ENCODE measurements around the gene TAOK1. TPM values are rescaled to one million over a fixed set of nuclear protein-coding genes. Genes with fewer than 3 reads are reported as not detected.
A peak's percentile ranks its signal among the peaks of the same experiment; 100 is the strongest.

TAOK1 gene
- total and polyA plus RNA-seq, 9 donors = 15.6 to 36.2 (median 32.9) TPM

DNA sequence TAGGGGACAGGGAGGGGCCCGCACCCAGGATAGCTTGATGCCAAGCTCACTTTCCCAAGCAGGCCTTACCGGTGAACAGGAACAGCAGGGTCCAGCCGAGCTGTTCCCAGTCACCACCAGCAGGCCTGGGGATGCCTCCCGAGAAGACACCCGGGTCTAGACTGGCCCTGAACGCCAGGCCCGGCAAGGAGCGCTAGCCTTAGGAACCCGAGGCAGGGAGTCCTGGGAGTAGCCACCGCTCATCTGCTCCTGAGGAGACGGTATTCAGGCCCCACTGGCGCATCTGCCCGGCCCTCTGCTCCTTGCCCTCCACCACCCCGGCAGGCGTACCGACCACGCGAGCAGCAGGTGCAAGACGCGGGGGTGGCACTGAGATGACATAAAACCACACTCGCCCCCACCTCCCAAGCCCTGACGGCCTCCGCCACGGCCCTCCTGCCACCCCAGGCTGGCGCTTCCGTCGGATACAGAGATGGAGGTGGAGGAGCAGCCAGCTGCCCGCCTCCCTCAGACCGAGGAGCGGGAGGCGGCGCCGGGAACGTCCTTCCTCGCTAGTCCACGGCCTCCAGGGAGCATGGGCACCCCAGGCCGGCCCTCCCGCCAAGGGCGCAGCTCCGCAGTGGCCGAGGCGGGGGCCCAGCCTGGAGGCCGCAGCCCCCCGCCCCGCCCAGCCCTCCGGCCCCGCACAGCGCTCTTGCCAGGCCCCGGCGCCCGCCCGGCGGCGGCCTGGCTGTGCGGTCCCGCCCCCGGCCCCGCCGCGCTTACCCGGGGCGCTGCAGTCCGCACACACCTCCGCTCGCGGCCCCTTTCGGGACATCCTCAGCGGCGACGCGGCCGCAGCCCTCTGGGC lies 198.6 kb downstream of the TAOK1 start:
- under 1% methylated on average over 61 of the region's 72 CpGs for WGBS (ENCODE audit: insufficient coverage)
- Histone ChIP-seq H3K27ac (ENCODE audit: low read length) (peak overlapping the region; percentile 82), H3K9me3 (replicated peaks; ENCODE audit: control insufficient read depth, low read depth, low read length) (no peaks in the 10 kb centered on the region), H3K27me3 (ENCODE audit: control insufficient read depth, insufficient read depth, low read length) (peaks cover 2% of the 10 kb centered on the region), H3K4me1 (ENCODE audit: control insufficient read depth, insufficient read depth, low read length) (peaks cover 78% of the 10 kb centered on the region), H3K36me3 (ENCODE audit: control insufficient read depth, insufficient read depth, low read length) (peaks cover 12% of the 10 kb centered on the region), H3K4me3 (ENCODE audit: low read length) (peak overlapping the region; percentile 67)
- peak; percentile 45 for DNase-seq

DNA sequence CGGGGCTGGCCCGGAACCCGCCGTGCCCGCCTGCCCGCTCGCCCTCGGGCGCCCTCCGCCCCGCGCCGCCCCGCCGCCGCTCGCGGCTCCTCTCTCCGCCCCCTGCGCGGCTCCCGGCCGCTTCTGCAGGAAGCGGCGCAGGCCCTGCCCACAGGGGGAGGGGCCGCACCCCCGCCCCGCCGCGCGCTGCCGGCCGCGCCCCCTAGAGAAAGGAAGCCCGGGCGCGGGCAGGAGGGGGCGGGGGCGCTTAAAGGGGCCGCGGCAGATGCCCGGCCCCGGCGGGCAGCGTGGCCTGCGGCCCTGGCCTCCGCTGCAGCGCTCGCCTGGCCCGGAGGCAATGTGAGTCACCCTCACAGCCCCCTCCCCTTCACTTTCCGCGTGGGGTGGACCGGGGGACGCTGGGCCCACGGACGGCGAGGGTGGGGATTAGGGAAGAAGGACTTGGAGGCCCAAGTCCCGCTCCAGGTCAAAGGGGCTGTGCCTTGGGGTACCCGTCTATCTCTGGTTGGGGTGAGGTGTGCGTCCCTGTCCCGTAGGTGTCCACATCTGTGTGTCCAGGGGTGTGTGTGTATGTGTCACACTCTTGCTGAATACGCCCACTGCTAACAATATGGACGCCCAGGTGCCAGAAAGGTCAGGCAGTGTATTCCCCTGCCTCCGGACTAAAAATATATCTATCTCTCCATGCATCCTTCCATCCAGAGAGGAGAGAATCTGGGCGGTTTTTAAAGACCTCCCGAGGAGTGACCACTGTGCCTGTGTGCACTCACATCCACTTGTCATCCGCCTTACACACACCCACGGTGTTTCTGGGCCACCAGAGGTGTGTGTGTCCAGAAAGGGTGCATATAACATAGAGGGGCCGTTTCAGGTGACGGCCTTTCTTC lies 199.6 kb downstream of the TAOK1 start, which contains the start of gene GIT1:
Gene GIT1, minus strand, starts transcription at position 125 of the 887 bp plus-strand sequence. CDS start 270 bp downstream, outside the sequence.
- peak within 1 kb of the TSS; percentile 67 for H3K4me3 ChIP-seq (ENCODE audit: low read length)
- H3K27me3 ChIP-seq (ENCODE audit: control insufficient read depth, insufficient read depth, low read length) = peaks cover 8% of the 10 kb centered on the region
- DNase-seq = peak; percentile 96
- peaks cover 78% of the 10 kb centered on the region for H3K4me1 ChIP-seq (ENCODE audit: control insufficient read depth, insufficient read depth, low read length)
- H3K36me3 ChIP-seq (ENCODE audit: control insufficient read depth, insufficient read depth, low read length) = peaks cover 8% of the 10 kb centered on the region
- peak within 1 kb of the TSS; percentile 89 for H3K27ac ChIP-seq (ENCODE audit: low read length)
- H3K9me3 ChIP-seq (replicated peaks; ENCODE audit: control insufficient read depth, low read depth, low read length) = no peaks in the 10 kb centered on the region
- 1% methylated on average over 51 of the region's 70 CpGs for WGBS (ENCODE audit: insufficient coverage)

DNA sequence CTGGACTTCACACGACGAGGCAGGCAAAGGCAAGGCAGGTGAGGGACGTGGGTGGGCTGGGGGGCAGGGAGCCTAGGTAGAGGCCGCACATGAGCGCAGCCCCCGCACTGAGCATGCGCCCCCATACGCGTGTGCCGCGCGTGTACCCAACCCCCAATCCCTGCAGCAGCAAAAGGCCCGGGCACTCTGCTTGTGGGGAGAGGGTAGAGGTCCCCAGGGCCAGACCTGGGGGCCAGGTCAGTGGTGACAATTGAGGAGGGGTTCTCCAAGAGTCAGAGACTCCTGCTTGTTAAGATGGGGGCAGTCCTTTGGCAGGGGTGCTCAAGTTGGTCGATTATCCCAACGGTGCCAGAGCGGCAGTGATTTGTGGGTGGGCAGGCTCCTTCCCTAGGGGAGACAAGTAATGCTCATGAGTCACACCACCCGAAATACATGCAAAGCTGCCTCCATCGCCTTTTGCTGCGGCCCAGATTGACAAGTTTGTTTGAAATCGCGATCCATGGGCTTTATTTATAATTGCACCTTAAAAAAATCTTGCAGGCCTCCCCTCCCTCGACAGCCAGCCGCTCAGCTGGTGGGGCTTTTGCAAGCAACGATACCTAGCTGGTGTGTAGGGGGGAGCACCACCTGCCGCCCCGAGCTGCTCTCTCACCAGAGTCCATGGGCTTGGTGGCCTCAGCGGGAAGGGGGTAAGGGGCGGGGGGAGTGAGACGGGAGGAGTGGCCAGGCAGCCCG lies 200.4 kb downstream of the TAOK1 start:
- H3K36me3 ChIP-seq (ENCODE audit: control insufficient read depth, insufficient read depth, low read length) = peaks cover 5% of the 10 kb centered on the region
- H3K4me3 ChIP-seq (ENCODE audit: low read length) = peak overlapping the region; percentile 54
- no peaks in the 10 kb centered on the region for H3K9me3 ChIP-seq (replicated peaks; ENCODE audit: control insufficient read depth, low read depth, low read length)
- peaks cover 77% of the 10 kb centered on the region for H3K4me1 ChIP-seq (ENCODE audit: control insufficient read depth, insufficient read depth, low read length)
- peaks cover 8% of the 10 kb centered on the region for H3K27me3 ChIP-seq (ENCODE audit: control insufficient read depth, insufficient read depth, low read length)
- WGBS (ENCODE audit: insufficient coverage) = 14% methylated on average over 10 of the region's 30 CpGs
- peak overlapping the region; percentile 89 for H3K27ac ChIP-seq (ENCODE audit: low read length)
- DNase-seq = no peak

DNA sequence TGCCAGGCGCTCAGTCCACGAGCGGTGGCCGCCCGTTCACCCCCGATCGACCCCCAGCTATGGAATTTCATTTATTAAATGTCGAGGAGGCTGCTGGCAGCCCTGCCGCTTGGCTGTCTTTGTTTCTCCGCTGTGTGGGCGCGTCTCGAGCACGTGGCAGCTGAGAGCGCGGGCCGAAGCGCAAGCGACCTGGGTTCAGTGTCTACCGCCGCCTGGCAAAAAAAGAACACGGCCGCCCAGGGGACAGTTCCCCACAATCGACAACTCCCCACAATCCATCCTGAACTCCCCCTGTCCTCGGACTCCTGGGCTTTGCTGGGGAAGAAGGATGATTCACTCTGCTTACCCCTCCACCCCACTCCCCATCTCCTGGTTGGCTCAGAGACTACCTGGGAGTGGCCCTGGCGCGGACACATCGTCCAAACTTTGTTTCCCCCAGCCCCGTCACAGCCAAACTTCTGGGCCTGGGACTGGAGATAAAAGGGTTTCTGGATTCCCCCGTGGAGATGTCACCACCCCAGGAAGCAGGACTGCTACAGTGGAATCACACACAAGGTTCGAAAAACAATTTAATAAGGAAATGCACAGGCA lies 201.1 kb downstream of the TAOK1 start:
- Histone ChIP-seq H3K4me3 (ENCODE audit: low read length) (peak overlapping the region; percentile 54), H3K27ac (ENCODE audit: low read length) (peak overlapping the region; percentile 89), H3K9me3 (replicated peaks; ENCODE audit: control insufficient read depth, low read depth, low read length) (no peaks in the 10 kb centered on the region), H3K27me3 (ENCODE audit: control insufficient read depth, insufficient read depth, low read length) (peaks cover 8% of the 10 kb centered on the region), H3K36me3 (ENCODE audit: control insufficient read depth, insufficient read depth, low read length) (peaks cover 4% of the 10 kb centered on the region), H3K4me1 (ENCODE audit: control insufficient read depth, insufficient read depth, low read length) (peaks cover 79% of the 10 kb centered on the region)
- peak; percentile 85 for DNase-seq
- 0% methylated on average over 15 of the region's 31 CpGs for WGBS (ENCODE audit: insufficient coverage)

DNA sequence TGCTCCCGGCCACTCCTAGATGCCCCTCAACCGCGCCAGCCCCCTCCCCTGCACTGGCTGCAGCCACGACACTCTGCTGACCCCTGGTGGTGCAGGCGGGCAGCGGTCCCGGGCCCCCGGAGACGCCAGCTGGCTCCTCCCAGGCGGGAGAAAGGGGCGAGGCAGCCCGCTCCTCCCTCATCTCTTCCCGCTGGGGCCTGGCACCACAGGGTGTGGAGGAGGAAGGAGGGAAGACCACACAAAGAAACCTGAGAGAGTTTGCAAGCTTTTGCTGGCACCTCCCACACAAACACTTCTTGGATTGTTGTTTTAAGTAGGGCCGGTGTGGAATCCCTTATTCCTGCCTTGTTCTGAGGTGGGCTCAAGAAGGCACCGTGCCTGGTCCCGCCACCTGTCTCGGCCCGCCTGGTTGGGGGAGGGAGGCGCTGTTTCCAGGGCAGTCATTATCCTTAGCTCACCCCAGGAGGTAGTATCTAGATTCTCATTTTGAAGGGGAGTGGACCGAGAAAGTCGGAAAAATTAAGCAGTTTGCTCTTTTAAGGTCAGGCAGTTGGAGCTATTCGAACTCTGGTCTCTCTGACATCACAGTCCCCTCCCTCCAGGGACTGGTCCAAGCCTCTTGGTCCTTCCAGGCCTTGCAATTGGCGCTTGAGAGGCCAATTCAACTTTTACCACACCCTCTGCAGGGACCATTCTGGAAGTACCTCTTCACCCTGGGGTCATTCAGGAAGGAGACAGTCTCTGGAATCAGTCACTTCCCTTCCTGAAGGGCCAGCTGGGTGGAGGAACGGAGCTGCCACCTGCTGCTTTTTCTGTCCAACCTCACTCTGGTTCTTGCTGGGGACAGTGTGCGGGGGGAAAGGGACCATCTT lies 201.8 kb downstream of the TAOK1 start:
- 5% methylated on average over 11 of the region's 25 CpGs for WGBS (ENCODE audit: insufficient coverage)
- peak; percentile 93 for DNase-seq
- Histone ChIP-seq H3K27me3 (ENCODE audit: control insufficient read depth, insufficient read depth, low read length) (peaks cover 8% of the 10 kb centered on the region), H3K36me3 (ENCODE audit: control insufficient read depth, insufficient read depth, low read length) (peaks cover under 1% of the 10 kb centered on the region), H3K4me1 (ENCODE audit: control insufficient read depth, insufficient read depth, low read length) (peaks cover 81% of the 10 kb centered on the region), H3K4me3 (ENCODE audit: low read length) (peak overlapping the region; percentile 54), H3K27ac (ENCODE audit: low read length) (peak overlapping the region; percentile 89), H3K9me3 (replicated peaks; ENCODE audit: control insufficient read depth, low read depth, low read length) (no peaks in the 10 kb centered on the region)

DNA sequence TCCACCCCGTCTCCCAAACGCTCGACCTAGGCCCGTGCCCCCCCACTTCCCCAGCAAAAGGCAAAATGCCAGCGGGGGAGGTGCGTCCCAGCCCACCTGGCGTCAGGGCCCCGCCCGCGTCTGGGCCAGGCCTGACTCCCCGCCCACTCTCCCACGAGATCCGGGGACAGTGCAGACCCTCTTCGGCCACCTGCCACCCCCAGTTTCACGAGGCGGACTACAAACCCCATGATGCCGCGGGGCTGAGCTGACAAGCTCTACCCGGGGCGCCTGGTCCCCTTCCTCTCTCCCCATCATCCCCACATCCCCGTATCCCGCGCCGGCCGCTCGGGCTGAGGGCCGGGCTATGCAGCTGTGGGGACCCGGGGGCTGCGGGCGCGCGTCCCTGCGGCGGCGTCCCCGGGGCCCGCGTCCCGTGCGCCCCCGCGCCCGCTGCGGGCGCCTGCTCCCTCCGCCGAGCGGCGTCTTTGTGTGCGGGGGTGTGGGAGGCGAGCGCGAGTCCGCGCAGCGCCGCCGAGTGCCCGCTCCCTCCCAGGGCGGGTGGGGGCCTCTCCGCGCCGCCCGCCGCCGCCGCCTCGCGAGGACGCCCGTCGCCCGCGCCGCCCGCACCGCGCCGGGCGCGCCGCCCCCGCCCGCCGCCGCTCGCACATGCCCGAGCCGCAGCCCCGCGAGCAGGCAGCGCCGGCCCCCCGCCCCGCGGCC lies 202.8 kb downstream of the TAOK1 start, which contains the start of gene ANKRD13B:
Gene ANKRD13B, plus strand, starts transcription at position 283 of the 702 bp plus-strand sequence. CDS start 490 bp downstream, outside the sequence.
- Histone ChIP-seq H3K4me3 (ENCODE audit: low read length) (peak within 1 kb of the TSS; percentile 58), H3K27me3 (ENCODE audit: control insufficient read depth, insufficient read depth, low read length) (peaks cover 8% of the 10 kb centered on the region), H3K9me3 (replicated peaks; ENCODE audit: control insufficient read depth, low read depth, low read length) (no peaks in the 10 kb centered on the region), H3K27ac (ENCODE audit: low read length) (peak within 1 kb of the TSS; percentile 89), H3K36me3 (ENCODE audit: control insufficient read depth, insufficient read depth, low read length) (no peaks in the 10 kb centered on the region), H3K4me1 (ENCODE audit: control insufficient read depth, insufficient read depth, low read length) (peaks cover 80% of the 10 kb centered on the region)
- DNase-seq = peak; percentile 74
- WGBS (ENCODE audit: insufficient coverage) = under 1% methylated on average over 95 of the region's 96 CpGs

DNA sequence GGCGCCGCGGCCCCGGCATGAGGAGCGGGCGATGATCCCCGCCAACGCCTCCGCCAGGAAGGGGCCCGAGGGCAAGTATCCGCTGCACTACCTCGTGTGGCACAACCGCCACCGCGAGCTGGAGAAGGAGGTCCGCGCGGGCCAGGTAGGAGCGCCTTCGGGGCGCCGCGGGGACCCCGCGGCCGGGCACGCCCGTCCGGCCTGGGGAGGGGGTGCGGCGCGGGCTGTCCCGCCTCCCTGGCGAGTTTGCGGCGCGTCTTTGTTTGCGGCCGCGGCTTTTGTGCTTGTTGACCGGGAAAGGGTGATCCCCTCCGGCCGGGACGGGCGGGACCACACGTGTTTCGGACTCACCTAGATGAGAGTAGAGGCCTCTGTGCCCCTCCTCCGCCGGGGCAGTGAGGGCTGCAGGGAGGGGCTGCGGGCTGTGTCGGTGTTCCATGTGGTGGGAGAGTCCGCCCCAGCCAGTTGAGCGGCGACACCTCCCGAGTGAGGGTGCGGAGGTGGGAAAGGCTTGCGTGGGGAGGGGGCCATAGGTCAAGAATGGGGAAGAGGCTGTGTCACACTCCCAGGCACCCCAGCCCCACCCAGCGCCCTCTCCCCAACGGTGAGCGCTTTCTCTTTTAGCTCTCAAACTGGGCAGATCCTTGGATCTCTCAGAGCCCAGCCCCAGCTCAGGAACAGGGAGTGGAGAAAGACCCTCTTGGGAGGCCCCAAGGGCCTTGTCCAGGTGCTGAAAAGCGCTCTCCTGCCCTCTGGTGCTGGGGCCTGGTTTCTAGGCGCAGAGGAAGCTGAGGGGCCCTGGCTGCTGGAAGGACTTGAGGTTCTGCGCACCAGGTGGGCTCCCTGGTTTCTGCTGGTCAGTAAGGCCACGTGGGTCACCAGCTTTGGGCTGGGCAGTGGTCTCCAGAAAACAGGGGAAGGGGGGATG lies 203.7 kb downstream of the TAOK1 start:
- Histone ChIP-seq H3K27ac (ENCODE audit: low read length) (no peak overlapping the region), H3K4me1 (ENCODE audit: control insufficient read depth, insufficient read depth, low read length) (peaks cover 73% of the 10 kb centered on the region), H3K36me3 (ENCODE audit: control insufficient read depth, insufficient read depth, low read length) (no peaks in the 10 kb centered on the region), H3K4me3 (ENCODE audit: low read length) (peak overlapping the region; percentile 58), H3K27me3 (ENCODE audit: control insufficient read depth, insufficient read depth, low read length) (peaks cover 8% of the 10 kb centered on the region), H3K9me3 (replicated peaks; ENCODE audit: control insufficient read depth, low read depth, low read length) (no peaks in the 10 kb centered on the region)
- no peak for DNase-seq
- WGBS (ENCODE audit: insufficient coverage) = 5% methylated on average over 57 of the region's 64 CpGs
